ENCODE results near the gene SYNE1. TPM values are rescaled to one million over a fixed set of nuclear protein-coding genes. Genes with fewer than 3 reads are reported as not detected.
A peak's percentile ranks its signal among the peaks of the same experiment; 100 is the strongest.

Gene SYNE1
- total and polyA plus RNA-seq, 11 donors: 25.0 to 178 (median 112) TPM

DNA sequence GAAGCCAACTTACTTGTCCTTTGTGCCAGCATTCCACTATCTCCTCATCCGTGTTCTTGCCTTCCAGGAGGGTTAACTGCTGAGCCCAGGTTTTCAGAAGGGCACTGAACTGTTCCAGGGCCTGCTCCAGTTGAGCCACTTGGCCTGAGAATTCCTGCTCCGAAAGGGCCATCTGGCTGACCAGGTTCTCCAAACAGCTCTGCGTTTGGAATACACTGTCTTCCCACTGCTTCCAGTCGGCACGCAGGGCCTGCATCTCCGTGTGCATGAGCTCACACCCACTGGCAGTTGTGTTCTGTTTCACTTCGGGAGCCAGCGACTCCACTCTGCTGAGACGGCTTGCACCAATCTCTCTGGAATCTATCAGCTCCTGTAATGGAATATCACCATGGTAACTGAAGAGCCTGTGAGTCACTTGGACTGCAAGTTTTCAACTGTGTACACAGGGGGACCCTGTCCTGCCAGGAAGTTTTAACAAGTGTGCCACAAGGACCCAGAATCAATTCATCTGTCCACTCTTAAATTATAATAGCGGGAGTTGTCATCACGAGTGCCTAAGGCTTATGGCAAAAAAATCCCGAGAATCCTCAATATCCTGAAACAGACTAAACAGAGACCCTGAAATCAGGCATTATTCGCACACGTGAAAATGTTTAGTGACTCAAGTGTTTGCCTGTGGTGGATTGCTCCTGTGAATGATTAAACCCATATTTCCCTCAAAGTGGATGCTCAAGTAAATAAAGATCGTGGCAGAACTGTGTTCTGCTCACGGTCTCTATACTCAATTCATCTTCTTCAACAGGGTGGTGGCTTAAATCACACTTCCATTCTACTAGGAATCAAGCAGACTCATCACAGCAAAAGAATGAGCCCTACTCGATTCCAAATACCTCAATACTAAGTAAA is 255.9 kb downstream of the SYNE1 start:
- Histone ChIP-seq H3K27ac (peak overlapping the region; percentile 73 to 96 (median 90)), H3K9me3 (no peaks in the 10 kb centered on the region), H3K27me3 (no peaks in the 10 kb centered on the region), H3K4me3 (peak overlapping the region; percentile 17 to 74 (median 58)), H3K4me1 (peaks cover 0 to 22% (median 5%) of the 10 kb centered on the region in 12 donors), H3K36me3 (peaks cover 0 to 17% (median 6%) of the 10 kb centered on the region in 9 donors)
- DNase-seq (peak; percentile 74 to 89 (median 80)), ATAC-seq (peak; percentile 91 to 94 (median 92))
- intact Hi-C loops (cut with DNase I): no loop called here
- 16 to 28% (median 22%) methylated on average over 14 to 17 of the region's 17 CpGs for WGBS, 4 donors
- no peak for TF ChIP-seq CTCF (IDR thresholded peaks at IDR 0.05)
- peak in 1 of 2 donors; percentile 45 for TF ChIP-seq POLR2A (IDR thresholded peaks at IDR 0.05)

- H3K4me3 ChIP-seq: peak overlapping the region; percentile 17 to 74 (median 58)
- H3K27me3 ChIP-seq: no peaks in the 10 kb centered on the region
- H3K4me1 ChIP-seq: peaks cover 0 to 22% (median 5%) of the 10 kb centered on the region in 12 donors
- DNase-seq (peak in 1 of 5 donors; percentile 29), ATAC-seq (peak; percentile 87 to 91 (median 90))
- peak overlapping the region; percentile 73 to 96 (median 90) for H3K27ac ChIP-seq
- TF ChIP-seq POLR2A (IDR thresholded peaks at IDR 0.05) (peak in 1 of 2 donors; percentile 26), CTCF (IDR thresholded peaks at IDR 0.05) (no peak)
- intact Hi-C loops (cut with DNase I): no loop called here
- H3K36me3 ChIP-seq: peaks cover 0 to 22% (median 15%) of the 10 kb centered on the region in 9 donors
- WGBS, 4 donors: 13 to 24% (median 16%) methylated on average over 5 of the region's 5 CpGs
- no peaks in the 10 kb centered on the region for H3K9me3 ChIP-seq
Observed at GRCh38 chr6:152380351-152380767, 256.8 kb downstream of the SYNE1 start.

DNA sequence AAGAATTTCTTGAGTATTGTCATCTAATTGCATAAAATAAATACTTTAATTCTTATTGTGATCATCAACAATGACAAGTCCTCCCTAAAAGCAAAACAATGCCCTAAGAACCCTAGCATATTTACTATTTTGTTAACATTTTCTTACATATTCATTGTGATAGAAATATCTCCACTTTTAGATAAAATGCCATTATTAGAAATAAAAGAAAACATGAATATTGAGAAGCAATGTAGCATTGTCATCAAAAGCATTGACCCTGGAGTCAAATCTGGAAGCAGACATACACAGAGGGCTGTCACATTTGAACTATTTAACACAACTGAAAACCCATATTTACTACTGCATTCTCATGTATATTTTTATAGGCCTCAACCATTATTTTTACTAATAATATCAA is 257.7 kb downstream of the SYNE1 start:
- Histone ChIP-seq H3K4me1 (peaks cover 0 to 22% (median 5%) of the 10 kb centered on the region in 12 donors), H3K36me3 (peaks cover 0 to 28% (median 23%) of the 10 kb centered on the region in 9 donors), H3K27ac (peak overlapping the region; percentile 73 to 96 (median 90)), H3K4me3 (peak overlapping the region in 11 of 12 donors; percentile 26 to 74 (median 58)), H3K27me3 (no peaks in the 10 kb centered on the region), H3K9me3 (no peaks in the 10 kb centered on the region)
- TF ChIP-seq CTCF (IDR thresholded peaks at IDR 0.05): no peak
- TF ChIP-seq POLR2A (IDR thresholded peaks at IDR 0.05): no peak
- intact Hi-C loops (cut with DNase I): no loop called here
- DNase-seq: no peak
- no peak for ATAC-seq

GRCh38 chr6:152378169-152378568 is 259.0 kb downstream of the SYNE1 start:
- WGBS, 4 donors: 50 to 64% (median 59%) methylated on average over 4 of the region's 4 CpGs
- peak overlapping the region in 8 of 12 donors; percentile 52 to 96 (median 90) for H3K27ac ChIP-seq
- H3K27me3 ChIP-seq: no peaks in the 10 kb centered on the region
- no peak for DNase-seq
- H3K4me3 ChIP-seq: peak overlapping the region in 6 of 12 donors; percentile 52 to 74 (median 62)
- H3K4me1 ChIP-seq: peaks cover 0 to 22% (median 5%) of the 10 kb centered on the region in 12 donors
- intact Hi-C loops (cut with DNase I): no loop called here
- peaks cover 0 to 38% (median 34%) of the 10 kb centered on the region in 9 donors for H3K36me3 ChIP-seq
- no peaks in the 10 kb centered on the region for H3K9me3 ChIP-seq
- TF ChIP-seq POLR2A (IDR thresholded peaks at IDR 0.05) (no peak), CTCF (IDR thresholded peaks at IDR 0.05) (no peak)
- no peak for ATAC-seq

All from heart left ventricle (tissue), 16 donors.